OCI-M2 (cell line): ENCODE measurements around the gene ADAMTS2.

Experiments
- DNase-seq: peaks from one replicate; lab custom pipeline; 2025; ENCODE audit not compliant: unreplicated experiment; lab: John Stamatoyannopoulos, UW

The ADAMTS2 gene

GRCh38 chr5:179344431-179345182, 654 bp downstream of the ADAMTS2 start:
- DNase-seq, result no peak

- no peak for DNase-seq
These were observed 1.4 kb downstream of the ADAMTS2 start for GRCh38 chr5:179343719-179344430.

DNA sequence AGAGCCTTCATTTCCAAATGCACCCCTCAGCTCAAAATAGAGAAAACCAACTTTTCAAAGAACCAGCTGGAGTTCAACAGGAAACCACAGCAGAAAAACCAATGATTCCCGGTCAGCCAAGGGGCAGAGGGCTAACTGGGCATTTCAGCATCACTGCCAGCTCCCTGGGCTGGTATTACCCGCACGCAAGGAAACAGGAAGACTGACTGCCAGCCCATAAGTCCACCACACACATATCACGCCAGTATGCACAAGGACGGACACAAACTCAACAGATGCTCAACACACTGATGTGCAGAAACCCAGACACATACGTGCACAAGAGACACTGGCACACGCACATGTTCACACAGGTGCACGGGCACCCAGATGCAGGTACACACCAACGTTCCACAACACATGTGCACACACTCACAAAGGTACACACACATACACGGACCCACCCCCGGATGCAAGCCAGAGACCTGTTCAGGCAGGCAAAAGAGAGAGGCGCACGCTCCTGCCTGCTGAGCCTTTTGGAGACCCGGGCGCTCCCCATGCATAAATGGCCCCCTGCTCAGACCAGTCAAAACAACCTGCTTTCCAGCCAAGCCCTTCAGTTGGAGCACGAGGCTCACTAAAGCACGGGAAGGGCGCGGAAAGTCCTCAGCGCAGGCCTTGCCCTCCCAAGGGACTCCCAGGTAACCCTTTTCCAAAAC, 2.1 kb downstream of the ADAMTS2 start:
- no peak for DNase-seq

- no peak for DNase-seq
These were observed 2.7 kb downstream of the ADAMTS2 start for GRCh38 chr5:179342577-179342976.

GRCh38 chr5:179340465-179340864, 4.8 kb downstream of the ADAMTS2 start:
- DNase-seq, result no peak

DNA sequence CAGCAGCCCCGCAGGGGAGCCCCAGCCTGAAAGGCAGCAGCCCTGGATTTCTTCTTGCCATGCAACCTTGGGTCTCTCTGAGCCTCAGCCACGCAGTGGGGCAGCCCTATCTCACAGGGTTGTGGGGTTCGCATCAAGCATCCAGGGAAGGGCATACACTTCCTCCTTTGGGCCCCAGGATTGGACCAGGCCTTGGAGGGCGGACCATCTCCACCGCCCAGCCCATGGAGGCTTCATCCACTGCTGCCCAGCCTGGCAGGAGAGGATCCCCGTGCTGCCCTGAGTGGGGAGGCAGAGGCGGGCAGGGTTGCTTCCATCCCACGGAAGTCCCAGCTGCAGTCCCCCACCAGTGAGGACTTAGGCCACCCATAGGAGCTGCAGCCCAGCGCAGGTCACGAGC, 5.3 kb downstream of the ADAMTS2 start:
- no peak for DNase-seq

GRCh38 chr5:179339081-179339480, 6.2 kb downstream of the ADAMTS2 start:
- DNase-seq, result no peak

DNA sequence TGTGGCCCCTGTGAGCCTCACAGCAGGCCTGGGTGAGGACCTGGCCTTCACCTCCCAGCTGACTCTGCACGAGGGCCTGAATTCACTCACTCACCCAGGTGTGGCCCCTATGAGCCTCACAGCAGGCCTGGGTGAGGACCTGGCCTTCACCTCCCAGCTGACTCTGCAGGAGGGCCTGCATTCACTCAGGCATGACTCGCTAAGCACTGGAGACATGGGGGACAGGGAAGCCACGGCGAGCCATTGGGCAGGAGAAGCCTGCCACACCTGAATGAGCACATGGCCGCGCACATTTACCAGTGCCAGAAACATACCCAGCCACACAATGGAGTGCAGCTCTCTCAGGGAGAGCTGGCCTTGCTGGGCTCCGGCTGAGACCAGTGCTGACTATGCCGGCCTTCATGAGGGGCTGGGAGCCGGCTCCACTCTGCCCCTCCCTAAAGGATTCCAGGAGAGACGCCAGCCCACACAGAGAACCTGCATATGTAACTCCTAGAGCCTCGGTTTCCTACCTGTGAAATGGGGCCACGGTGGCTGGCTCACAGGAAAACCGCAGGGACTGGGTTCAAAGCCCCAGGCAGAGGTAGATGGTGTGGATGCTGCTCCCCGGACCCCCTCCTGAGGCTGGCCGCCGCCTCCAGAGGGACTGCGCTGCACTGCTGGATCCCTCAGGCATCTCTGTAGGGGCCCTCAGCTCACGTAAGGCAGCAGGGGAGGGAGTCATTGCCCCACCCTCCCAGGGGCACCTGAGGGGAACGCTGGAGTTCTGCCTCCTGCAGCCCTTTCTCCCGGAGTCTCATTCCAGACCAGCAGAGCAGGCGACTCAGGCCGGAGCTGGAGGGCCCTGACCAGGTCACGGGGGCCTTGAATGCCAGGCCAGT, 7.2 kb downstream of the ADAMTS2 start:
- no peak for DNase-seq

GRCh38 chr5:179336871-179337795, 8.1 kb downstream of the ADAMTS2 start:
- no peak for DNase-seq

DNA sequence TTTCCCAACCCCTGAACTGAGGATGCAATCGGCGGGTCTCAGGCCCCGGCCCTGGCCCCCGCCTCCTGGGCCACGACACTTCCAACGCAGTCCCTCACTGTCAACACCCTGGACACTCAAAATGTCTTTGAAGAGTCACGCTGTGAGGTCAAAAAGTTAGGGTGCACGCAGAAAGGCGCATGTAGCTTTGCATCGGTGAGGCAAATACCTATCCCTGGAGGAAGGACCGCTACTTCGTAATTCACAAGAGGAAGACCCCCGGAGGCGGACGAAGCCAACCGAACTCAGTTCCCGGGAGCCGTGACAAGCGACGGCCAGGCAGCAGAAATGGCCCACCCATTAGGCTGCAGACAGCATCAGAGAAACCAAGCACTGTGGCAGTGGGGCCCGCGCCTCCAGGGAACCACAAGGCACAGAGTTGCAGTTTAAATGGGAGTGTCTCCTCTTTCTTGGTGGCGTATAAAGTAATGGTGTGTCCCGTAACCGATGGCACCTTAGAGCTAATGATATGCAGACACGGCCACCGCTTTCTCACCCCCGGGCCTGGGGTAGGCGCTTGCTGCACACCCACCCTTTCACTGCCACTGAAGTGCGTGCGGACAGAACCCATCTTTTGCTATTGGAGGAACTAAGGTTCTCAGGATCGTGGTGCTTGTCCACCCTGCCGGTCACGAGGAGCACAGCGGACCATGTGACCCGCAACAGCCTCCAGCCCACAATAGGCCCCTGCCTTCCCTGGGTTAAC, 9.0 kb downstream of the ADAMTS2 start:
- DNase-seq, result no peak

GRCh38 chr5:179333796-179334761, 11.2 kb downstream of the ADAMTS2 start:
- no peak for DNase-seq

DNA sequence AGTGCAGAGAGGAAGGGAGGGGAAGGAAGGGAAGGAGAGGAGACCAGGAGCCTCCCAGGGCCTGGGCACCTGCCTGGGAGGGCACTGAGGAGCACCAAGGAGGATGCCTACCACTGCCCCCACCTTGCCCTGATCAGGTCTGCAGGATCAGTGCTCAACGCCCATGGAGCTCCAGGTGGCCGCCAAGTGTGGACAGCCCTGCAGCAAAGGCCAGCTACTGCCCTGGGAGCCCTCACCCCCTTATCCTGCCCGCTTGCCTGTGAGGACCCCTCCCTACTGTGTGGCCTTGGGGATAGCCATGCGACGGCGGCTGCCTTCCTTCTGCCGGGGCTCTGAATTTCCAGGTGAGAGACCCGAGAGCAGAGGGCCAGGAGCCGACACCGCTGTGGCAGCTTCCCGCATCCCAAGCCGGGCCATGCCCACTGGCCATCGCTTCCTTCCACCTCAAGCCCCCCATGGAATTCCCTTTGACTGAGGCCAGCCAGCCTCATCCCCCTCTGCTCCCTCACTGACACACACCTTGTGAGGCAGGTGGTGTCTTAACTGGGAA, 12.4 kb downstream of the ADAMTS2 start:
- no peak for DNase-seq

GRCh38 chr5:179331591-179332375, 13.5 kb downstream of the ADAMTS2 start:
- no peak for DNase-seq

GRCh38 chr5:179330186-179330900, 14.9 kb downstream of the ADAMTS2 start:
- no peak for DNase-seq

- DNase-seq, result no peak
These were observed 17.0 kb downstream of the ADAMTS2 start for GRCh38 chr5:179328291-179328690.

DNA sequence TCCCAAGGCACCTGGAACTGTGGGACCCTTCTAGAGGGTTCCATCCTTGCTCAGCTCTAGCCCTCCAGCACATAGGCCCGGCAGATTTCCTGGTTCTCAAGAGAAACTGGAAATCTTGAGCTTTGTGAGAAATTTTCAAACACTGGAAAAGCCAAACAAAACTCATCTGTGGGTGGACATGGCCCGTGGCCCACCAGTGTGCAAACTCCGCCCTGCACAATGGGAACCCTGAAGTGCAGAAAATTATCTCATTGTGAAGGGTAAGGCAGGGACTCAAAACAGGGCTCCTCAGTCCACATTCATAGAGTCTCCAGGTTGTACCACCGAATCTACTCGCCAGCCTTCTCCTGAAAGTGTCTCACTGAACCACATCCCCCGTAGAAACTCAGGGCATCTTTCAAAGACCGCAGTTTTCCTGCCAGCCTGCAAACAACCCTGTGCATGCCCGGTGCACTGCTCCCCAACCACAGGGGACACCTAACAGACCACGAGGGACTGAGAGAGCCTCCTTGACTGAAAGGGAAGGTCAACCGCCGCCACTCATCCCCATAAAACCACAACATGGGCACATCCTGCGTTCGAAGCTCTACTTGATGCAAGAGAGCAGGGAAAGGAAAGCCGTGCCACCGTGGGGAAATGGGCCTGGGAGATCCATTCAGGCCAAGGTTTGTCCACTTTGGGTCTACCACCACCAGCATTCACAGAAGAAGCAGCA, 18.1 kb downstream of the ADAMTS2 start:
- DNase-seq, result no peak
